ENCODE measurements around the gene CDPF1.

Gene CDPF1

DNA sequence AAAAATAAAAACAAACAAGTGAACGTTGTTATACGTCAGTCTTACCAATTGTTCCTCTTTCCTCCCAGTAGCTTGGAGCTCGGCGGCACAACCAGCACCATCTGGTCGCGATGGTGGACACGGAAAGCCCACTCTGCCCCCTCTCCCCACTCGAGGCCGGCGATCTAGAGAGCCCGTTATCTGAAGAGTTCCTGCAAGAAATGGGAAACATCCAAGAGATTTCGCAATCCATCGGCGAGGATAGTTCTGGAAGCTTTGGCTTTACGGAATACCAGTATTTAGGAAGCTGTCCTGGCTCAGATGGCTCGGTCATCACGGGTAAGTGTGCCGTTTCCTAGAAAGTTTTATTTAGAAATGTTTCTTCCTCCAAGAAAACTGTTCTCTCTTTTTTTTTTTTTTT lies 51.8 kb downstream of the CDPF1 start:
- no peak for DNase-seq
- no peak overlapping the region for H3K4me3 Mint-ChIP-seq
- no peaks in the 10 kb centered on the region for H3K9me3 Mint-ChIP-seq
- no peak for ATAC-seq
- no peaks in the 10 kb centered on the region for H3K27me3 Mint-ChIP-seq
- no peak overlapping the region for H3K27ac Mint-ChIP-seq
- H3K4me1 Mint-ChIP-seq: peaks cover 14% of the 10 kb centered on the region

- no peak for DNase-seq
- H3K4me1 Mint-ChIP-seq: peaks cover 14% of the 10 kb centered on the region
- H3K27ac Mint-ChIP-seq: peak overlapping the region in 1 of 2 donors; percentile 91
Measured at GRCh38 chr22:46196278-46196677, 53.8 kb downstream of the CDPF1 start.

DNA sequence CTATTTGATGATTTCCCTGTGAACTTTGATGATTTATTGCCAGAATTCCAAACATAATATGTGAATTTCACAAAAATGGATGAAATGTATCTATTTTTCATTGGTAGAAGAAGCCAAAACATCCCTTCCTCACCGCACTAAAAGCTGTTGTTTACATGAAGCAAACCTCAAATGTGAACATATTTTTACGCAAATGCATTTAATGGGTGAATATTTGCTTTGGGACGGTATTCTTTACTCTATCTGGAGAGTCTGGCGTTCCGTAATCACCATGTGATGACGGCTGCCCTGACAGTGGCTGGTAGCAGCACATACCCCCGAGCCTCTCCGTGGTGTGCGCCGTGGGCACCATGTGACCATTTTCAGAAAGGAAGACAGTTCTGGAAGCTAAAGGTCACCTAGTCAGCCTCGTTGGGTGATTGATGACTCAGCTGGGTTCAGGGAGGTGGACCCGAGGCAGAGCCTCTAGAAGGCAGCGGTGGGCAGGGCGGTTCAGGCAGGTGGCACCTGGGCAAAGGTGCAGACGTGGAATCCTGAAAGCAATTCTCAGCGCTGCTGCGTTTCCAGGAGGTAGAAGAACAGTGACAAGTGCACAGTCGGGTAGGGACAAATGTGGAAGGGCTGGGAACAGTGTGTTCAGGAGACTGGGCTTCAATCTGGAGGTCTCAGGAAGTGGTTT lies 54.5 kb downstream of the CDPF1 start:
- no peak for DNase-seq
- Mint-ChIP-seq H3K4me3 (no peak overlapping the region), H3K9me3 (no peaks in the 10 kb centered on the region), H3K27ac (no peak overlapping the region), H3K4me1 (peaks cover 14% of the 10 kb centered on the region), H3K27me3 (no peaks in the 10 kb centered on the region)
- ATAC-seq: no peak

More at GRCh38 chr22:46196278-46196677, 53.8 kb downstream of the CDPF1 start:
- Mint-ChIP-seq H3K4me3 (no peak overlapping the region), H3K9me3 (no peaks in the 10 kb centered on the region), H3K27me3 (no peaks in the 10 kb centered on the region)
- no peak for ATAC-seq
